ENCODE results near the gene SUOX.

DNA sequence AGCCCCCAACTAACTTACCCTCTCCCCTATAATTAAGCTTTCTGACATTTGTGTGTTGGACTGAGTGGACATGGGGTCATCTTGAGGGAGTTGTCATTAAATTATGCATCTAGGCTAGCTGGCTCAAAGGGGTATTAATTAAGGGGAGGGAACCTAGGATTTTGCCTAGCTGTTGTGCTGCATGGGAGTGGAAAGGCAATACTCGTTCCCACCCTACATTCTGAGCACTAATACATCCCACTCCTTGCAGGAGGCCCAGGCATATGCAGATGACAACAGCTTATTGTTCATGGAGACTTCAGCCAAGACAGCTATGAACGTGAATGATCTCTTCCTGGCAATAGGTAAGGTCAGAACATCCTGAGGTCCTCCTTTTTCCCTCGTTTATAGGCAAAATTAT lies 6.0 kb upstream of the SUOX start:
- TF ChIP-seq CTCF (IDR thresholded peaks at IDR 0.05; ENCODE audit: low read depth, low read length) (no peak), MYC (IDR thresholded peaks at IDR 0.05; ENCODE audit: low read depth, low read length) (no peak), POLR2A (IDR thresholded peaks at IDR 0.05; ENCODE audit: extremely low read depth, insufficient read length) (no peak)
